PC-3 (cell line): ENCODE measurements around the gene STAP1. TPM values are rescaled to one million over a fixed set of nuclear protein-coding genes. Genes with fewer than 3 reads are reported as not detected.
A peak's percentile ranks its signal among the peaks of the same experiment; 100 is the strongest.

Experiments used
- ATAC-seq: fragments of 200-7000 bp; cut with Tn5 transposase; 2 replicates; pipeline ENCODE4 v1.9.1; 2020; ENCODE audit warnings: mild to moderate bottlenecking, moderate library complexity
- BruUV-seq: library from RNA; stranded (reverse); fragments of 400-500 nt; replicated peaks from 2 replicates; lab custom pipeline; 2021; lab: Mats Ljungman, UMichigan
- CTCF ChIA-PET: fragments of 300-600 bp; sonication (Branson Sonifier 250); formaldehyde crosslinking; loops from one replicate; lab custom pipeline; 2022; ENCODE audit warnings: antibody characterized with exemption; lab: Charles Lee
- POLR2A ChIA-PET: fragments of 300-600 bp; sonication (Branson Sonifier 250); formaldehyde crosslinking; loops from one replicate; lab custom pipeline; 2022; ENCODE audit warnings: antibody characterized with exemption; ENCODE audit not compliant: unreplicated experiment; lab: Charles Lee
- DNase-seq: peaks from one replicate; pipeline ENCODE4 v3.0.0-alpha.2; 2015
- H2AFZ ChIP-seq: fragments of 300-600 bp; sonication (generic); 2 replicates; pipeline ENCODE4 v1.6.0; 2016; ENCODE audit warnings: antibody characterized with exemption, low read length
- H3F3A ChIP-seq: fragments of 300-600 bp; sonication (generic); one replicate; pipeline ENCODE4 v1.6.0; 2017; ENCODE audit warnings: antibody characterized with exemption, low read length, control low read depth, mild to moderate bottlenecking; ENCODE audit not compliant: unreplicated experiment
- H3K27ac ChIP-seq: fragments of 300-600 bp; sonication (generic); 2 replicates; pipeline ENCODE4 v1.5.1; 2016; ENCODE audit warnings: mild to moderate bottlenecking, low read length
- H3K27me3 ChIP-seq: fragments of 300-600 bp; sonication (generic); 2 replicates; pipeline ENCODE4 v1.6.1; 2016; ENCODE audit warnings: low read length, mixed read lengths
- H3K36me3 ChIP-seq: fragments of 300-600 bp; sonication (generic); 2 replicates; pipeline ENCODE4 v1.6.1; 2016; ENCODE audit warnings: low read depth, mixed run types, low read length, mixed read lengths
- H3K4me1 ChIP-seq: fragments of 300-600 bp; sonication (generic); 2 replicates; pipeline ENCODE4 v1.5.1; 2016; ENCODE audit warnings: low read length; ENCODE audit not compliant: insufficient read depth
- H3K4me2 ChIP-seq: fragments of 300-600 bp; sonication (generic); 2 replicates; pipeline ENCODE4 v1.6.0; 2016; ENCODE audit warnings: low read length
- H3K4me3 ChIP-seq: fragments of 300-600 bp; sonication (generic); 2 replicates; pipeline ENCODE4 v1.5.1; 2016; ENCODE audit warnings: mild to moderate bottlenecking, low read length, mixed read lengths
- H3K79me2 ChIP-seq: fragments of 300-600 bp; sonication (generic); 2 replicates; pipeline ENCODE4 v1.6.1; 2017; ENCODE audit warnings: low read length, mixed read lengths
- H3K9ac ChIP-seq: fragments of 300-600 bp; sonication (generic); 2 replicates; pipeline ENCODE4 v1.6.0; 2016; ENCODE audit warnings: mild to moderate bottlenecking, low read length
- H3K9me2 ChIP-seq: fragments of 300-600 bp; sonication (generic); replicated peaks from 2 replicates; pipeline ENCODE4 v1.6.1; 2016; ENCODE audit warnings: mixed run types, low read length, mixed read lengths
- H3K9me3 ChIP-seq: fragments of 300-600 bp; sonication (generic); 2 replicates; pipeline ENCODE4 v1.6.1; 2016; ENCODE audit warnings: low read length, mixed read lengths
- H4K20me1 ChIP-seq: fragments of 300-600 bp; sonication (generic); 2 replicates; pipeline ENCODE4 v1.6.1; 2016; ENCODE audit warnings: low read length, mixed read lengths
- EZH2 ChIP-seq: fragments of 300-600 bp; sonication (generic); IDR thresholded peaks from one replicate; pipeline ENCODE4 v1.6.1; 2017; ENCODE audit warnings: antibody characterized with exemption, mild to moderate bottlenecking, low read length; ENCODE audit not compliant: unreplicated experiment
- EZH2phosphoT487 ChIP-seq: fragments of 300-600 bp; sonication (generic); IDR thresholded peaks from 2 replicates; pipeline ENCODE4 v1.6.1; 2018; ENCODE audit warnings: mild to moderate bottlenecking, antibody characterized with exemption, low read length, borderline replicate concordance
- intact Hi-C: fragments of 100-400 bp; cut with micrococcal nuclease; formaldehyde crosslinking; loops from 2 replicates; pipeline ENCODE4 v1.9.0; 2023
- total RNA-seq: library from RNA; depleted of rRNA; stranded (reverse); fragments of >200 nt; gene quantifications from 2 replicates; pipeline ENCODE4 v1.2.3, GENCODE V29; 2014
- TF ChIP-seq, protein P1 (sequence below): fragments of 300-600 bp; sonication (generic); conservative IDR thresholded peaks from 2 replicates; pipeline ENCODE4 v1.5.1; 2017; ENCODE audit warnings: antibody characterized with exemption, low read depth, mild to moderate bottlenecking, low read length

STAP1 gene
- total RNA-seq, 1 experiment from 2014 or later: not detected

DNA sequence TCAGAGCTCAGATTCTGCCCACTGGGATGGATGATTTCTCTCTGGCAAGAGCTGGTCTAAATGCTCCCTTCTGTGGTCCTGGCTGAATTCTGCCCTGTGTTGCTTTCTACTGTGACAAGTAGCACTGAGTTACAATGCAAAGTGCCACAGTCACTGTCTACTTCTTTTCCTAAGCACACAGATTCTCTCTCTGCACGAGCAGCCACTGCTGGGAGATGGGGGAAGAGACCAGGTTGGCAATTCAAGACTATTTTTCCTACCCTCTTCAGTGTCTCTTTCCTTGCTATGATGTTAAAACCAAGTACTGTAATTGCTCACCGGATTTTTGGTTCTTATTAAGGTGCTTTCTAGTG is 45.5 kb downstream of the STAP1 start:
- no peak overlapping the region for H3K4me2 ChIP-seq
- no peaks in the 10 kb centered on the region for H3K9me3 ChIP-seq
- H3F3A ChIP-seq: no peaks in the 10 kb centered on the region
- intact Hi-C loops: no loop called here
- no peaks in the 10 kb centered on the region for H3K79me2 ChIP-seq
- TF ChIP-seq, protein P1, sequence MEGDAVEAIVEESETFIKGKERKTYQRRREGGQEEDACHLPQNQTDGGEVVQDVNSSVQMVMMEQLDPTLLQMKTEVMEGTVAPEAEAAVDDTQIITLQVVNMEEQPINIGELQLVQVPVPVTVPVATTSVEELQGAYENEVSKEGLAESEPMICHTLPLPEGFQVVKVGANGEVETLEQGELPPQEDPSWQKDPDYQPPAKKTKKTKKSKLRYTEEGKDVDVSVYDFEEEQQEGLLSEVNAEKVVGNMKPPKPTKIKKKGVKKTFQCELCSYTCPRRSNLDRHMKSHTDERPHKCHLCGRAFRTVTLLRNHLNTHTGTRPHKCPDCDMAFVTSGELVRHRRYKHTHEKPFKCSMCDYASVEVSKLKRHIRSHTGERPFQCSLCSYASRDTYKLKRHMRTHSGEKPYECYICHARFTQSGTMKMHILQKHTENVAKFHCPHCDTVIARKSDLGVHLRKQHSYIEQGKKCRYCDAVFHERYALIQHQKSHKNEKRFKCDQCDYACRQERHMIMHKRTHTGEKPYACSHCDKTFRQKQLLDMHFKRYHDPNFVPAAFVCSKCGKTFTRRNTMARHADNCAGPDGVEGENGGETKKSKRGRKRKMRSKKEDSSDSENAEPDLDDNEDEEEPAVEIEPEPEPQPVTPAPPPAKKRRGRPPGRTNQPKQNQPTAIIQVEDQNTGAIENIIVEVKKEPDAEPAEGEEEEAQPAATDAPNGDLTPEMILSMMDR: no peak
- no peak for TF ChIP-seq EZH2phosphoT487
- H4K20me1 ChIP-seq: no peaks in the 10 kb centered on the region
- no peaks in the 10 kb centered on the region for H3K27me3 ChIP-seq
- H2AFZ ChIP-seq: no peak overlapping the region
- BruUV-seq: no TSS peak
- H3K4me3 ChIP-seq: no peak overlapping the region
- no peak overlapping the region for H3K9ac ChIP-seq
- ATAC-seq (0 out of 2 replicates have a peak, but pooled peaks have one; percentile 15), DNase-seq (no peak)
- H3K4me1 ChIP-seq: no peaks in the 10 kb centered on the region
- POLR2A ChIA-PET: no interaction called here
- CTCF ChIA-PET: no interaction called here
- no peaks in the 10 kb centered on the region for H3K9me2 ChIP-seq
- no peaks in the 10 kb centered on the region for H3K36me3 ChIP-seq
- H3K27ac ChIP-seq: no peak overlapping the region

DNA sequence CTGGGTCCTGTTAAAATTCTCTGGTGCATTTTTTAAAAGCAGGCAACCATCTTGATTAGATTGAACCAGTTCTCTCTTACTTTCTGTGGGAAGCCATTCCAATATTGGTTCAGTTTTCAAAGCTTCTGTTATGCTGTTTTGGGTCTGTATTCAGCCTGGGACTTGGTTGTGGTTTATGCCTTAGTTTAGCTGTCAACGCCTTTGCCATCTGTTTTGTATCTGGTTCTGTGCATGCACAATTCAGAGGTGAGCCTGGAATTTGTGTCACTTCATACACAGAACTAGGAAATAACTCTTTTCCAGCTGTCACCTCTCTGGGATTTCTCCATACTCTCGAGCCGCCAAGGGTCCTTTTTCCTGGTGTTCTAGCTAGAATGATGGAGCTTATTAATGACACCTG is 46.2 kb downstream of the STAP1 start:
- CTCF ChIA-PET: no interaction called here
- no TSS peak for BruUV-seq

DNA sequence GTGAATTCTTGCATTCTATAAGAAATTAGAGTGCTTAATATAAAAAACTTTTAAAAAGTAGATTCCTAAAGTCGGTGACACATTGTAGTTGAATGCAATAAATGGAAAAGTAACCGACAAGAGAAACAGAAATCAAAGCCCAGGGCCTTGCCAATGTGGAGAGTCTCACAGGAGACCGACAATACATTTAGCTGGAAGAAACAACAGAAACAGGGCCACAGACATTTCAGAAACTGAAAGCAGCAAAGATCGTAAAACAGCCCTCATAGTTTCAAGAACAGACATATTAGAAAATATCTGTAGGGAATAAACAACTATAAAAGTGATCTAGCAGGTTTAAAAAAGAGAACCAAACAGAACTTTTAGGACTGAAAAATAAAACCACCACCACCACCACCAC is 49.5 kb downstream of the STAP1 start:
- Histone ChIP-seq H3K9ac (no peak overlapping the region), H2AFZ (no peak overlapping the region), H3K4me2 (no peak overlapping the region), H3K9me2 (no peaks in the 10 kb centered on the region), H3F3A (no peaks in the 10 kb centered on the region), H3K79me2 (no peaks in the 10 kb centered on the region), H3K36me3 (peaks cover 2% of the 10 kb centered on the region; the same call in 1 of the 2 replicates), H3K27ac (no peak overlapping the region), H3K4me1 (no peaks in the 10 kb centered on the region), H3K27me3 (no peaks in the 10 kb centered on the region), H4K20me1 (no peaks in the 10 kb centered on the region), H3K4me3 (no peak overlapping the region), H3K9me3 (no peaks in the 10 kb centered on the region)
- no peak for ATAC-seq
- CTCF ChIA-PET: no interaction called here
- no TSS peak for BruUV-seq
- POLR2A ChIA-PET: no interaction called here
- DNase-seq: no peak
- TF ChIP-seq EZH2phosphoT487 (no peak), EZH2 (no peak)
- TF ChIP-seq, protein P1: no peak
- intact Hi-C loops: no loop called here

More for the DNA sequence above, 46.2 kb downstream of the STAP1 start:
- TF ChIP-seq, protein P1: no peak
- no peak for TF ChIP-seq EZH2phosphoT487
- no peak for TF ChIP-seq EZH2
- Histone ChIP-seq H3K4me1 (no peaks in the 10 kb centered on the region), H4K20me1 (no peaks in the 10 kb centered on the region), H3K36me3 (no peaks in the 10 kb centered on the region), H3K27me3 (no peaks in the 10 kb centered on the region), H3K9me3 (no peaks in the 10 kb centered on the region), H2AFZ (no peak overlapping the region), H3K27ac (no peak overlapping the region), H3K79me2 (no peaks in the 10 kb centered on the region), H3K4me3 (no peak overlapping the region), H3K9ac (no peak overlapping the region), H3K9me2 (no peaks in the 10 kb centered on the region), H3K4me2 (no peak overlapping the region), H3F3A (no peaks in the 10 kb centered on the region)
- POLR2A ChIA-PET: no interaction called here
- intact Hi-C loops: no loop called here
- ATAC-seq (no peak), DNase-seq (no peak)
